T-helper 22 cell (primary cell): ENCODE results near the gene FCHSD2.

Experiments used
- DNase-seq: peaks from one replicate; pipeline ENCODE4 v3.0.0-alpha.2; 2020; ENCODE audit warnings: low read depth

FCHSD2 gene

GRCh38 chr11:73142128-73142377, at the start of gene FCHSD2:
FCHSD2 (minus strand) TSS chr11:73142318; CDS start chr11:73141877, 441 bp downstream.
- DNase-seq: no peak

DNA sequence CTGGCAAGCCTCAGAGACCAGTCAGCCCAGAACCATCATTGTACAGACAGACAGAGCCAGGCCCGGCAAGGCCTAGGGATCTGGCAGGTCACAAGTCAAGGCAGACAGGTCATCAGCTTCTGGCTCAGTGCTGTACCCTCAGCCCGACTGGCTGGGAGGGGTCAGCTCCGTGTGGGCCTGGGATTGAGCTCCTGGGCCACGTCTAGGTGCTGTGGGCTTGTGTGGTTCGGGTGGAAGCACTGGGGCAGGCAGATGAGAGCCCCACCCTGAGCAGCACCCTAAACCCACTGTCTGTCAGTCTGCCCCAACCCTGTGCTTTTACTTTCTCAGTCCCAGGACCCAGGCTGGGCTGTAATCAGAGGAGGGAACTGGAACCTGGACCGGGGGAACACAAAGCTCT, 49.0 kb upstream of the FCHSD2 start:
- no peak for DNase-seq

- no peak for DNase-seq
These were observed 48.4 kb upstream of the FCHSD2 start for GRCh38 chr11:73190557-73190885.

DNA sequence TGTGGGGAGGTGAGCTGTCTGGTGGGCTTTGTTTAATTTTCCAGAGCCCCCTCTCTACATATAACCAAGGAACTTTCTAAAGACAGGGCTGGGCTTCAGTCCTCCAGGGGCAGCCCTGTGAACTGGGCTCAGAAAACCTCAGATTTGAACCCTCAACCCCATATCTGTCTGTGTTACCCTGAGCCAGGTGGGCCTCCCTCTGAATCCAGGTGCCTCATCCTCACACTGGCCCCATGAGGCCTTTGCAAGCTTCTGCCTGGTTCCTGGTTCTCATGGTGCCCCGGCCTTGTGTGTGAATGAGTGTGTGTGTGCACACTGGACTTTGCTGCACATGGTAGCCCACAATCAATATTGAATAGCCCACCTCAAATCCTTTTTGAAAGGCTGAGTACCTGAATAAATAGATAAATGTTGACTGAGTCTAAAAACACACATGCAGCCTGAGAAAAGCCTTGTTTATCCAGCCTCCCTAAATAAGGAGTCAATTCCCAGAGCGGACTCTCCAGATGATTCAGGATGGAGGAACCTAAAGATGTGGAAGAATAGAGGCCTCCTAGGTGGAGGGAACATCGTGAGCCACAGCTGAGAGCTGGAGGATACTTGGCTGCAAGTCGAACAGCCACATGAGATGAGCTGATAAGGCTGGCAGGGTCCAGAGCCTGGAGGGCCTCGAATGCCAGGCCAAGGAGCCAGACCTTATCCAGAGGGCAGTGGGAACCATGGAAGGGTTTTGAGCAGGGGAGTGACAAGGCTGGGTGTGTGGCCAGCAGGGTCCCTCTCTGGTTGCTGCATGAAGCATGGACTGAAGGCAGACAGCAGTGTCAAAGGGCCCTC, 47.8 kb upstream of the FCHSD2 start:
- DNase-seq: no peak

GRCh38 chr11:73189315-73189714, 47.2 kb upstream of the FCHSD2 start:
- DNase-seq: no peak

- no peak for DNase-seq
These were observed 46.2 kb upstream of the FCHSD2 start for GRCh38 chr11:73188301-73188700.

DNA sequence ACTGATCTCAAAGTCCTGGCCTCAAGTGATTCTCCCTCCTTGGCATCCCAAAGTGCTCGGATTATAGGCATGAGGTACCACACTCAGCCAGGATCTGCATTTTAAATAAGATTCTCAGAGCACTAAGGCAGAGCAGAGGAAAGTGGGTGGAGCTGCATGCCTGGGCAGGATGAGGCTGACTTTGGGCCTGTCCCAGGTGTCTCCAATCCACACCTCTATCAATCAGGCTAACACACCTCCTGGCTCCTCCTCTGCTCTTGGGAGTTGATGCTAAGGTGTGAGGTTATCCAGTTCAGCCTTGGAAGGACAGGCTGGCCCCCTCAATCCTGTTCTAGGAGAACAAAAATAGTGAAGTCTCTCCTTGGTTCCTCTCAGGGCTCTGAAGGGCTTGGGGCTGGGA, 45.7 kb upstream of the FCHSD2 start:
- DNase-seq: no peak

DNA sequence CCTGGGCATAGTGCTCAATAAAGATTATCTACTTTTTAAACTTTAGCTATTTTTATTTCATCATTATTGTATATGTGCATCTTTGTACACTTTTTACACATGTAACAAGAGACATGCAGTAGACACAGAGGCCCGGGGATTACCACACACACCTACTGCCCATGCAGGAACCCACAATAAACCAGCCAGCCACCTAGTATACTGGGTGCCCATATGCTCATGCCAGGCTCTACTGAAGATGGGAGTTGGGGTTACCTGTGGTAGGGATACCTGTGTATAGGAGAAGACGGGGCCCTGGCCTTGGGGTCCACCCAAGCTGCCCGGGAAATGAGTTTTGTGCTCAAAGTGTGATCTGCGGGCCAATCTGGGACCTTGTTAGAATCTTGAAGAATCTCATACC, 44.8 kb upstream of the FCHSD2 start:
- DNase-seq: no peak

- no peak for DNase-seq
These were observed 44.3 kb upstream of the FCHSD2 start for GRCh38 chr11:73186294-73186850.

- DNase-seq: no peak
These were observed 43.7 kb upstream of the FCHSD2 start for GRCh38 chr11:73185680-73186293.

DNA sequence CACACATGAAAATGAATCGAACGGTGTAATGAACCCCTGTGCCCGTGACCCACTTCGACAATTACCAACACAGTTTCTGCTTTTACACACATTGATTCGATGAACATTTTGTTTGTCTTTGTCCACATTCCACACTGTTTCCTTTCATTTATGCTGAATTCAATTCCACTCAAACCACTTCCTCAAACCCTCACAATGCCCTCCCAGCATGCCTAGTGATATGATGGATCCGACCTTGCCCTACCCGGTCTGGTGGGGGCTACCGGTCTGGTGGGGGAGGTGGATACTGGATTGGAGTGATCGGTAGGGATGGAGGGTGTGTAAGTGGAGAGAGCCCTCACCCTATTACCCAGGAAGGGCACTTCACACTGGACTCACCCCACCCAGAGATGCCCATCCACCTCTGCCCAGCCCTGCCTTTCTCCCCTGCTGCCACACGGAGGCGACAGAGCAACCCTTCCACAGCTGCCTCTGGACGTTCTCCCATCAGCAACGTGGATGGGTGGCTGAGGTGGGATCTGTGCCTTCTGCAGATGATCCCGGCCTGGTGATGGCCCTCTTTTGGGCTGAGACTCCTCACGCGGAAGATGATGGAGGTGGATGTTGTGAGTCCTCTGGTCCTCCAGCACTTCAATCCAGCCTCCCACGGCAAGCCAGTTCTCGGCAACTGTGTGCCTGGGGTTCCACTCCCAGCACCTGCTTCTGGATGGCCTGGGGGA, 43.0 kb upstream of the FCHSD2 start:
- no peak for DNase-seq

- no peak for DNase-seq
These were observed 40.8 kb upstream of the FCHSD2 start for GRCh38 chr11:73182824-73183321.

DNA sequence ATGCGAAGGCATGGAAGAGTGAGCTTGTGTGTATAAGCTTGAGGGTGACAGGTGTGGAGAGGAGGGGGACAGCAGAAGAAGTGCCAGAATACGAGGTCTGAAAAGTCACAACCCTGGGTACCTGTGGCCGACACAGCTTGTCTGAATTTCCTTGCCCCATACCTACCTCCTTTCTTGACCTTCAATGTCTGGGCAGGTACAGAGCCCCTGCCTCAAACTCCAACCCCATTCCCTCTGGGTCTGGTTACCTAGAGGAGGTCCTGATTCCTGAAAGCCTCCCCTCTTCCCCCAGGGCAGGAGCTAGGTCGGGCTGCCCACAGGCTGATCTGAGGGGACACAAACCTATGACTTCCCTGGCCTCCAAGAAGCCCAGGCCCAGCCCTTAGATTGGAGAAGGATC, 36.6 kb upstream of the FCHSD2 start:
- no peak for DNase-seq

DNA sequence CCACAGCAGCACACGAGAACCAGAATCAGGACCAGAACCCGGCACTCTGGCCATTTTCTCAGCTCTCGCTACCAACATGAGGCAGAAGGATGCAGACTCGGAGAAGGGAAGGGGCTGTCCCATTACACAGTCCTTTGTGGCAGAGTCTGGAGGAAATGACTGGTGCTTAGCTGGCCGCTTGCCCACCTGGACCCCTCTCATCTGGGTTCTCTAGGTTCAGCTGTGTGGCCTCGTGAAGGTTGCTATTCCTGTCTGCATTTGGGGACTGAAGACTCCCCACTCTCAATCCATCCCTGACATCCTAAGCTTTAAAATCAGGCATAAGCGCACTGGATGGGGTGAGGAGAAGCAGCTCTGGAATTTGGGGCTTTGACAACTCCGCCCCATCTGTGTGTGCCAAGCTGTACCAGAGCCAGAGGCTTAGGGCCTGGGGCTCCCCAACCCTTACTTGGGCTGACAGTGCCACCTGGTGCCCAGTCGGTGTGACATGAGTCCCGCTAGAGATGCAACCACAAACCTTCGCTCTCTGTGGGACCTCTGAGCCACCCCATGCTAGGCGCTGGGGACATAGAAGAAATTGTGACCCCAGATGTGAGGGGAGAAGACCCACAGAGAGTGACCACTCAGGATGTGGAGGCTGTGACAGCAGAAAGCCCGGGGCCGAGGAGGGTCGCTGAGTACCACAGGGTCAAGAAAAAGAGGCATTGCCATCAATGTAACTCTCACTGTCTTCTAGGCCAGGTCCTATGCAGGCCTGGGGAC, 35.8 kb upstream of the FCHSD2 start:
- DNase-seq: peak; percentile 41

GRCh38 chr11:73177380-73177777, 35.3 kb upstream of the FCHSD2 start:
- DNase-seq: no peak

GRCh38 chr11:73176874-73177155, 34.7 kb upstream of the FCHSD2 start:
- DNase-seq: no peak

DNA sequence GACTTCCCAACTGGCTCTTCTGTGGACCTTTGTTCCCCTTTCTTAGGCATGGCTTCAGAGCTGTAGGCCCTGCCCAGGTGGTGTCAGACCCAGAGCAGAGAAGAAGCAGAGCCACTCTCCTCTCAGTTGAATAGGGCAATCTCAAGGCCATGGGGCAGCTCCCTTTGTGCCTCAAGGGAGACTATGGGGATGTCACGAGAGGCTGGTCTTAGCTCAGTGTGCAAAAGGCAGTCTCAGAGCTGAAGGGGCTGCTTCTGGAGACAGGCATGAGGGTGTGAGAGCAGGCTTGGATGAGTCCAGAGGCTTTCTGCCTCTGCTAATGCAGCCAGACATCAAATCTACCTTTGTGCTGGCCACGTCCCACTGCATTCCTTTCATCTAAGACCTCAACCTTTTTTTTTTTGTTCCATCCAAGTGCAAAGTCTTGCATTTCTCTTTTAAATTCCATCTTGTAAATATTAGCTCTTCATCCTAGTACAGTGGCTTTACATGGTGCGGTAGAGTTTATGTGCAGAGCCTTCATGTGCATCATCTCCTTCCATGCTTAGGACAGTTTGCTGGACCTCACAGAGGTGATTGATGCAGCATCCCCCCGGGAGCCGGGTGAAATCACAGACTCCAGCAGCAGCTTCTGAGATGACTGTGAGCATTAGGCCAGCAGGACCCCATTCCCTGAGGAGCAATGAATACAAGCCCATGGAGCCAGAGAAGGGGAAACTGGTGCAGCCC, 34.2 kb upstream of the FCHSD2 start:
- DNase-seq: no peak

DNA sequence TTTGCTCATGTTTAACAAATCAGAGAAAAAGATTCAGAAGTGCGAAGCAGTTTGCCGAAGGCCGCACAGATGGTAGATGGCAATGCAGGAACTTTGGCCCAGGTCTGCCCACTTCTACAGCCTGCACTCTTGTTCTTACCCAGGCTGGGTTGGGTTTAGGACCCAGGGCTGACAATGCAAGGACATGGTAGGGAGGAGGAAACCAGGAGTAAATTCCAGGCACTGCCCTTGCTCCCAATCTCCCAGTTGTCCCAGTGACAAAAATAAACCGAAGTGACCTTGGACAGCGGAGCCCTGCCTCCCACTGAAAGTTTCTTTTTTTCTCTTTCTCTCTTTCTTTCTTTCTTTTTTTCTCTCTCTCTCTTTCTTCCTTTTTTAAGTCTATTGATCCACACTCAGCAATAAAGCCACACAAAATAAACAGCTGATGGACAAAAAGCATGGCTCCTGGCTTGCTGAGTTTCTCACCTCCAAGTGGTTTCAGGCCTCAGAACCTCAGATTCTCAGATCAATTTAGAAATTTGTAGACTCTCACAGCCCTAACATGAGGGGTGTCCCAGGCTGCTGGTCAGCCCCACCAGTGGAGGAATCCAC, 33.5 kb upstream of the FCHSD2 start:
- no peak for DNase-seq

- DNase-seq: no peak
These were observed 32.3 kb upstream of the FCHSD2 start for GRCh38 chr11:73174495-73174791.

DNA sequence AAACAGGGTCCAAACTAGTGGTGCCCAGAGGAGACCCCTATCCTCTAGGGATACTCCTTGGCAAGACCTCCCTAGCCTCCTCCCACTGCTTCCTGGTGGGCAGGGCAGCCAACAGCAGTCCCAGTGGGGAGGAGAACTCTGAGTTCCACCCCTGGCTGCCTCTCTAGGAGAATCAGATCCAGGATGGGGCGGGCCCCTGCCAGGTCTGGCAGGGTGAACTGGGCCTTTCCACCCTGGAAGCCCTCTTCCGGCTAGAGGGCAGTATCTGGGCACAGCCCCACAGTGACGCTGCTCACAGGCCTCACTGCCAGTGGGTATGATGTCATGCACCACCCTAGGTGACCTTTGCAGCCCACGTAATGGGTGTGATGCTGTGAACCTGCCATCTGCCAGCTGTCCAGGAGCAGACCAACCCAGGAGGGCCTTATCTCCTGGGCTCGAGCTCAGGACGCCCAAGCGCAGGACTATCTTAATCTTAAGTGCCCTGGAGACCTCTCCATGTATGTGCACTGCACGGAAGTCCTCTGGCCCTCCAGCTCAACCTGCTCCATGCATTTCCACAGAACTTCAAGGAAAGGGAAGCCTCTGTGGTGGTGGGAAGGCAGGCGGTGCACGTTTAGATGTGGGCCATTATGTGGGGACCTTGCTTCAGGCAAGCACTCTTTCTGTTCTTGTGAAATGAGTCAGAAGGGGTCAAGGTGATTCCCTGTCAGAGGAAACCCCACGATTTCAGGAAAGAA, 31.8 kb upstream of the FCHSD2 start:
- DNase-seq: no peak
